Osteocyte (in vitro differentiated cells): ENCODE results near the gene CDS2. TPM values are rescaled to one million over a fixed set of nuclear protein-coding genes. Genes with fewer than 3 reads are reported as not detected.

Experiments used
- DNase-seq: peaks from one replicate; pipeline ENCODE4 v3.0.0; 2021; ENCODE audit warnings: mixed read lengths; ENCODE audit not compliant: unreplicated experiment; ENCODE audit errors: extremely low spot score
- H3K27ac Mint-ChIP-seq: one replicate; pipeline ENCODE4 v1.8.0; 2021; ENCODE audit warnings: mild to moderate bottlenecking, mixed read lengths; ENCODE audit not compliant: unreplicated experiment
- H3K27me3 Mint-ChIP-seq: one replicate; pipeline ENCODE4 v1.8.0; 2021; ENCODE audit warnings: mixed read lengths; ENCODE audit not compliant: unreplicated experiment
- H3K36me3 Mint-ChIP-seq: one replicate; pipeline ENCODE4 v1.8.0; 2021; ENCODE audit warnings: mixed read lengths; ENCODE audit not compliant: unreplicated experiment
- H3K4me1 Mint-ChIP-seq: one replicate; pipeline ENCODE4 v1.8.0; 2021; ENCODE audit warnings: mixed read lengths; ENCODE audit not compliant: unreplicated experiment
- H3K4me3 Mint-ChIP-seq: one replicate; pipeline ENCODE4 v1.8.0; 2021; ENCODE audit warnings: mild to moderate bottlenecking, moderate library complexity, mixed read lengths; ENCODE audit not compliant: unreplicated experiment
- H3K9me3 Mint-ChIP-seq: one replicate; pipeline ENCODE4 v1.8.0; 2021; ENCODE audit warnings: mixed read lengths; ENCODE audit not compliant: unreplicated experiment
- total RNA-seq: library from RNA; stranded (reverse); gene quantifications from 2 replicates; pipeline ENCODE4 v1.2.1, GENCODE V29; 2021
- TF ChIP-seq, protein P1 (sequence below): fragments of 200-600 bp; sonication (generic); IDR thresholded peaks from 2 replicates; pipeline ENCODE4 v1.5.0; 2021; ENCODE audit warnings: antibody characterized with exemption, mild to moderate bottlenecking, moderate library complexity

Gene CDS2
- total RNA-seq, 1 donor from 2014 or later: 43.2 TPM

GRCh38 chr20:5217616-5218015, 90.8 kb downstream of the CDS2 start:
- TF ChIP-seq, protein P1, sequence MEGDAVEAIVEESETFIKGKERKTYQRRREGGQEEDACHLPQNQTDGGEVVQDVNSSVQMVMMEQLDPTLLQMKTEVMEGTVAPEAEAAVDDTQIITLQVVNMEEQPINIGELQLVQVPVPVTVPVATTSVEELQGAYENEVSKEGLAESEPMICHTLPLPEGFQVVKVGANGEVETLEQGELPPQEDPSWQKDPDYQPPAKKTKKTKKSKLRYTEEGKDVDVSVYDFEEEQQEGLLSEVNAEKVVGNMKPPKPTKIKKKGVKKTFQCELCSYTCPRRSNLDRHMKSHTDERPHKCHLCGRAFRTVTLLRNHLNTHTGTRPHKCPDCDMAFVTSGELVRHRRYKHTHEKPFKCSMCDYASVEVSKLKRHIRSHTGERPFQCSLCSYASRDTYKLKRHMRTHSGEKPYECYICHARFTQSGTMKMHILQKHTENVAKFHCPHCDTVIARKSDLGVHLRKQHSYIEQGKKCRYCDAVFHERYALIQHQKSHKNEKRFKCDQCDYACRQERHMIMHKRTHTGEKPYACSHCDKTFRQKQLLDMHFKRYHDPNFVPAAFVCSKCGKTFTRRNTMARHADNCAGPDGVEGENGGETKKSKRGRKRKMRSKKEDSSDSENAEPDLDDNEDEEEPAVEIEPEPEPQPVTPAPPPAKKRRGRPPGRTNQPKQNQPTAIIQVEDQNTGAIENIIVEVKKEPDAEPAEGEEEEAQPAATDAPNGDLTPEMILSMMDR: no peak
- DNase-seq: no peak
- Mint-ChIP-seq H3K9me3 (no peaks in the 10 kb centered on the region), H3K36me3 (peaks cover under 1% of the 10 kb centered on the region), H3K27ac (no peak overlapping the region), H3K4me3 (no peak overlapping the region), H3K27me3 (no peaks in the 10 kb centered on the region), H3K4me1 (peaks cover 11% of the 10 kb centered on the region)

DNA sequence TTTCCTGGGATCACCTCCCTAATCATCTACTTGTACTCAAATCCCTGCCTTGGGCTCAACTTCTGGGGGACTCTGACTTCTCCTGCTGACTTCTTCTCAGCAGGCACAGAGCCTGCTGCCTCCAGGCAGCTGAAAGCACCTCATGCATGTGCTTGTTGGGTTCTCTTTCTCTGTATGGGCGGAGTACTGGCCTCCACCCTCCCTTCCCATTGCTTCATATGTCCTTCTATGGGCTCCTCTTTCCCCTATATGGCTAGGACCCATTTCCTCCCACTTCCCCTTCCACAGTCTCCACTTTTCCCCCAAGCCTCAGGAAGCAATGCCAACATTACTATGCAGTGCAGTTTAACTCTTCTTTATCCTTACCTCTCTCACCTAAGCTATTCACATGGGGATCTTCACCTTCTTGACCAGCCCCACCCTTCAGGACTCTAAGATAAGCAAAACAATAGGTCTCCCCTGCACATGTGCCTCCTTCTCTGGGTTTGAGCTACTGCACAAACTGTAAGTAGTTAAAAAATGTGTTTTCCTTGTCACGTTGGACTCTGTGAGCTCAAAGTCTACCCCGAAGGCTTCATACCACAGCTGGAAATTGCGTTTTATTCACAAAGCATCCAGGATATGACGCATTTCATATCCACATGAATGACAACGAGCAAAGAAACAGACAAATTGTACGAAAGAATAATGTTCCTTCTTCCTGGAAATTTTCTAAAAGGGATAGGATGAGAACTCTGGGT, 93.7 kb downstream of the CDS2 start:
- Mint-ChIP-seq H3K27ac (no peak overlapping the region), H3K9me3 (no peaks in the 10 kb centered on the region), H3K4me3 (no peak overlapping the region), H3K4me1 (peaks cover 6% of the 10 kb centered on the region), H3K27me3 (peaks cover 5% of the 10 kb centered on the region), H3K36me3 (no peaks in the 10 kb centered on the region)
- DNase-seq: no peak
- TF ChIP-seq, protein P1: no peak

- H3K4me1 Mint-ChIP-seq: peaks cover under 1% of the 10 kb centered on the region
- DNase-seq: no peak
- TF ChIP-seq, protein P1: no peak
- H3K9me3 Mint-ChIP-seq: no peaks in the 10 kb centered on the region
- H3K4me3 Mint-ChIP-seq: no peak overlapping the region
- no peak overlapping the region for H3K27ac Mint-ChIP-seq
- no peaks in the 10 kb centered on the region for H3K36me3 Mint-ChIP-seq
- peaks cover 5% of the 10 kb centered on the region for H3K27me3 Mint-ChIP-seq
These were observed 94.2 kb downstream of the CDS2 start for GRCh38 chr20:5221061-5221430.

GRCh38 chr20:5222919-5223634, 96.3 kb downstream of the CDS2 start:
- no peak for DNase-seq
- H3K4me3 Mint-ChIP-seq: no peak overlapping the region
- TF ChIP-seq, protein P1: peak; percentile 88
- peaks cover 5% of the 10 kb centered on the region for H3K27me3 Mint-ChIP-seq
- H3K4me1 Mint-ChIP-seq: no peaks in the 10 kb centered on the region
- no peaks in the 10 kb centered on the region for H3K9me3 Mint-ChIP-seq
- no peak overlapping the region for H3K27ac Mint-ChIP-seq
- H3K36me3 Mint-ChIP-seq: no peaks in the 10 kb centered on the region

GRCh38 chr20:5230544-5230943, 103.7 kb downstream of the CDS2 start:
- TF ChIP-seq, protein P1: no peak
- Mint-ChIP-seq H3K9me3 (no peaks in the 10 kb centered on the region), H3K27ac (no peak overlapping the region), H3K27me3 (peaks cover 28% of the 10 kb centered on the region), H3K4me1 (no peaks in the 10 kb centered on the region), H3K4me3 (no peak overlapping the region), H3K36me3 (no peaks in the 10 kb centered on the region)
- no peak for DNase-seq
